HepG2 (cell line): ENCODE measurements around the gene FOXP3. TPM values are rescaled to one million over a fixed set of nuclear protein-coding genes. Genes with fewer than 3 reads are reported as not detected.

Experiments used
- CBFB ChIP-seq: sonication (generic); formaldehyde crosslinking; IDR thresholded peaks from 2 replicates; pipeline ENCODE4 v1.4.0; 2020; ENCODE audit warnings: missing genetic modification reagents
- DPF2 ChIP-seq: sonication (generic); formaldehyde crosslinking; IDR thresholded peaks from 2 replicates; pipeline ENCODE4 v1.4.0; 2020; ENCODE audit warnings: mild to moderate bottlenecking, low read depth, missing genetic modification reagents, borderline replicate concordance
- GABPB1 ChIP-seq: IDR thresholded peaks from 2 replicates; pipeline ENCODE4 v1.6.1; 2016; ENCODE audit warnings: mild to moderate bottlenecking, missing genetic modification reagents, moderate library complexity, missing compliant biosample characterization
- GTF2F1 ChIP-seq: fragments of 150-350 bp; IDR thresholded peaks from 2 replicates; pipeline ENCODE4 v1.6.1; 2014; ENCODE audit warnings: low read length
- HNRNPH1 ChIP-seq: fragments of 200-400 bp; formaldehyde crosslinking; optimal IDR thresholded peaks from 2 replicates; pipeline ENCODE3; 2017; ENCODE audit warnings: mild to moderate bottlenecking, low read depth, low read length
- HOXA3 ChIP-seq: sonication (generic); formaldehyde crosslinking; IDR thresholded peaks from 2 replicates; pipeline ENCODE4 v1.5.0; 2020; ENCODE audit warnings: missing genetic modification reagents
- IRX3 ChIP-seq: sonication (generic); formaldehyde crosslinking; IDR thresholded peaks from 2 replicates; pipeline ENCODE4 v1.8.1; 2023; ENCODE audit warnings: mild to moderate bottlenecking, low read depth, missing genetic modification reagents, borderline replicate concordance
- KAT7 ChIP-seq: IDR thresholded peaks from 2 replicates; pipeline ENCODE4 v1.6.1; 2018; ENCODE audit warnings: borderline replicate concordance, missing compliant biosample characterization
- NCOR1 ChIP-seq: fragments of 200-600 bp; sonication (generic); IDR thresholded peaks from 2 replicates; pipeline ENCODE4 v1.7.0; 2017; ENCODE audit warnings: antibody characterized with exemption, low read length, borderline replicate concordance
- NFE2 ChIP-seq: sonication (generic); formaldehyde crosslinking; IDR thresholded peaks from 2 replicates; pipeline ENCODE4 v1.4.0; 2020; ENCODE audit warnings: missing genetic modification reagents
- NFRKB ChIP-seq: fragments of 450-650 bp; IDR thresholded peaks from 2 replicates; pipeline ENCODE4 v1.6.1; 2017
- NR2C2 ChIP-seq: sonication (generic); formaldehyde crosslinking; IDR thresholded peaks from 2 replicates; pipeline ENCODE4 v1.4.0; 2020; ENCODE audit warnings: missing genetic modification reagents, mild to moderate bottlenecking, moderate library complexity, borderline replicate concordance
- PHF20 ChIP-seq: sonication (generic); formaldehyde crosslinking; IDR thresholded peaks from 2 replicates; pipeline ENCODE4 v1.5.0; 2020; ENCODE audit warnings: mild to moderate bottlenecking, missing genetic modification reagents
- RAD21 ChIP-seq: fragments of 450-650 bp; formaldehyde crosslinking; IDR thresholded peaks from 2 replicates; pipeline ENCODE4 v1.5.0; 2020; ENCODE audit warnings: mild to moderate bottlenecking
- RFXAP ChIP-seq: sonication (generic); formaldehyde crosslinking; IDR thresholded peaks from 2 replicates; pipeline ENCODE4 v1.4.0; 2020; ENCODE audit warnings: missing genetic modification reagents, borderline replicate concordance
- SRSF9 ChIP-seq: fragments of 200-400 bp; formaldehyde crosslinking; IDR thresholded peaks from 2 replicates; pipeline ENCODE4 v1.6.1; 2018; ENCODE audit warnings: borderline replicate concordance, mild to moderate bottlenecking, low read depth, low read length; ENCODE audit not compliant: insufficient read depth, poor library complexity, severe bottlenecking
- U2AF2 ChIP-seq: fragments of 200-400 bp; formaldehyde crosslinking; IDR thresholded peaks from 2 replicates; pipeline ENCODE4 v1.6.1; 2017; ENCODE audit warnings: low read depth, mild to moderate bottlenecking, low read length
- ZC3H13 ChIP-seq: sonication (generic); formaldehyde crosslinking; IDR thresholded peaks from 2 replicates; pipeline ENCODE4 v1.8.1; 2023; ENCODE audit warnings: mild to moderate bottlenecking, missing genetic modification reagents, moderate library complexity
- ZNF350 ChIP-seq: sonication (generic); formaldehyde crosslinking; IDR thresholded peaks from 2 replicates; pipeline ENCODE4 v1.4.0; 2020; ENCODE audit warnings: mild to moderate bottlenecking, low read depth, missing genetic modification reagents, borderline replicate concordance
- ZNF557 ChIP-seq: sonication (generic); formaldehyde crosslinking; IDR thresholded peaks from 2 replicates; pipeline ENCODE4 v1.4.0; 2020; ENCODE audit warnings: missing genetic modification reagents
- ZNF564 ChIP-seq: sonication (generic); formaldehyde crosslinking; IDR thresholded peaks from 2 replicates; pipeline ENCODE4 v1.8.1; 2023; ENCODE audit warnings: mild to moderate bottlenecking, missing genetic modification reagents
- ZNF570 ChIP-seq: sonication (generic); formaldehyde crosslinking; IDR thresholded peaks from 2 replicates; pipeline ENCODE4 v1.4.0; 2020; ENCODE audit warnings: mild to moderate bottlenecking, missing genetic modification reagents, borderline replicate concordance
- ZNF577 ChIP-seq: sonication (generic); formaldehyde crosslinking; IDR thresholded peaks from 2 replicates; pipeline ENCODE4 v1.4.0; 2020; ENCODE audit warnings: mild to moderate bottlenecking, low read depth, missing genetic modification reagents, borderline replicate concordance
- ZNF629 ChIP-seq: sonication (generic); formaldehyde crosslinking; conservative IDR thresholded peaks from 2 replicates; pipeline ENCODE4 v1.5.0; 2020; ENCODE audit warnings: missing genetic modification reagents
- ZSCAN21 ChIP-seq: sonication (generic); formaldehyde crosslinking; IDR thresholded peaks from 2 replicates; pipeline ENCODE4 v1.8.0; 2022; ENCODE audit warnings: mild to moderate bottlenecking, missing genetic modification reagents, moderate library complexity, borderline replicate concordance
- polyA plus RNA-seq, 8 experiments: library from polyadenylated mRNA; depleted of rRNA in 3 of 8; stranded (reverse) in 7 of 8; unstranded in 1 of 8; fragments of >200 nt; fragmentation: Illumina TruSeq in 4 of 8; extraction: Trizol in 4 of 8; gene quantifications; 2 replicates each; pipeline versions ENCODE4 v1.2.1 to v1.2.3, GENCODE V29; 2011 to 2016; ENCODE audit warnings: low read depth in 4 of 8, missing spikeins in 1 of 8, mixed read lengths in 1 of 8; ENCODE audit not compliant: insufficient read depth in 1 of 8
- total RNA-seq, 5 experiments: library from RNA; depleted of rRNA; stranded (reverse); fragments of >200 nt; fragmentation: Illumina TruSeq; extraction: Trizol; gene quantifications; 2 replicates each; pipeline ENCODE4 v1.2.3, GENCODE V29; 2016; ENCODE audit warnings: low read depth in 1 of 5
- TF ChIP-seq, protein P1 (sequence below): IDR thresholded peaks from 2 replicates; pipeline ENCODE4 v1.6.1; 2012; ENCODE audit warnings: inconsistent platforms
- TF ChIP-seq, protein P2 (sequence below): sonication (generic); formaldehyde crosslinking; IDR thresholded peaks from 2 replicates; pipeline ENCODE4 v1.4.0; 2020; ENCODE audit warnings: missing genetic modification reagents
- TF ChIP-seq, protein P3 (sequence below): sonication (generic); formaldehyde crosslinking; IDR thresholded peaks from 2 replicates; pipeline ENCODE4 v1.4.0; 2020; ENCODE audit warnings: missing genetic modification reagents

The FOXP3 gene
- total and polyA plus RNA-seq, 2 of the 13 experiments (the other 11 are each of a cell fraction or from before 2014, with no cell fraction given): 0.04 TPM; not detected in 1

DNA sequence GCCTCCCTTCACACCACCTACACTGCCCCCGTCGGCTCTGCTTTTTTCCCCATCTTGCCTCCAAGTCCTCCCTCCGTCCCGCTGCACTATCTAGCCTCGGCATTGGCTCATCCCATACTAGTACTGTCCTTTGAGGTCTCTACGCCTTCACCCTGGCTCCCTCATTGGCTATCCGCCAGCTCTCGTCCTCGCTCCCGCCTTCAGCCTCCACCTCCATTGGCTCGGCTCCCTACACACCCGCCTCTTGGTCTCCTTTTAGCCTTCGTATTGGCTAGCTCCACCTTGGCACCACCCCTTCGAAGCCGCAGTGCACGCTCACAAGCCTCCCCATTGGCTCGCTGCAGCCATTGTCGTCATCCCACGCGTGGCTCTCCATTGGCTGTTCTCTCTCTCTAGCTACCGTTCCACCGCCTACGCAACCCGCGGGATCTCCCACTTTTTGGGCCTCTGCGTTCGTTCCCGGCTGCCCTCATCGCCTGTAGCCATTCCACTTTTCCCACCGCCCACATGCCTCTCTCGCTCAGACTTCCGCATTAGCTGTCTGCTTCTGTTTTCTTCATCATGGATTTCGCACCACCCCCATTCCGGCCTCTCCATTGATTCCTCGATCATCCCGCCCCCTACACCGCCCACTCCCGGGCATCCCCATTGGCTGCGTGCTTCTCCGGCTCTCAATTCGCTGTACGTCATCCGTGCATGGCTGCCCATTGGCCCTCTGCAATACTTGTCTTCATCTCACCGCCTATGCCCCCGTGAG, 4.7 kb upstream of the FOXP3 start (continued):
- TF ChIP-seq PHF20 (CRISPR knock-in tag): no peak
- no peak for TF ChIP-seq RAD21 (CRISPR knock-in tag)
- no peak for TF ChIP-seq NFRKB
- no peak for TF ChIP-seq ZNF564
- TF ChIP-seq HNRNPH1: no peak
- TF ChIP-seq NR2C2 (CRISPR knock-in tag): no peak
- no peak for TF ChIP-seq CBFB (CRISPR knock-in tag)
- TF ChIP-seq ZNF629 (CRISPR knock-in tag): no peak
- no peak for TF ChIP-seq ZNF557 (CRISPR knock-in tag)
- TF ChIP-seq SRSF9: no peak
- TF ChIP-seq, protein P1, sequence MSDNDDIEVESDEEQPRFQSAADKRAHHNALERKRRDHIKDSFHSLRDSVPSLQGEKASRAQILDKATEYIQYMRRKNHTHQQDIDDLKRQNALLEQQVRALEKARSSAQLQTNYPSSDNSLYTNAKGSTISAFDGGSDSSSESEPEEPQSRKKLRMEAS: peak; percentile 34; the same call in 1 of the 2 replicates
- TF ChIP-seq DPF2 (CRISPR knock-in tag): no peak
- TF ChIP-seq, protein P2, sequence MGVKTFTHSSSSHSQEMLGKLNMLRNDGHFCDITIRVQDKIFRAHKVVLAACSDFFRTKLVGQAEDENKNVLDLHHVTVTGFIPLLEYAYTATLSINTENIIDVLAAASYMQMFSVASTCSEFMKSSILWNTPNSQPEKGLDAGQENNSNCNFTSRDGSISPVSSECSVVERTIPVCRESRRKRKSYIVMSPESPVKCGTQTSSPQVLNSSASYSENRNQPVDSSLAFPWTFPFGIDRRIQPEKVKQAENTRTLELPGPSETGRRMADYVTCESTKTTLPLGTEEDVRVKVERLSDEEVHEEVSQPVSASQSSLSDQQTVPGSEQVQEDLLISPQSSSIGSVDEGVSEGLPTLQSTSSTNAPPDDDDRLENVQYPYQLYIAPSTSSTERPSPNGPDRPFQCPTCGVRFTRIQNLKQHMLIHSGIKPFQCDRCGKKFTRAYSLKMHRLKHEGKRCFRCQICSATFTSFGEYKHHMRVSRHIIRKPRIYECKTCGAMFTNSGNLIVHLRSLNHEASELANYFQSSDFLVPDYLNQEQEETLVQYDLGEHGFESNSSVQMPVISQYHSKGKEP (CRISPR knock-in tag): no peak
- TF ChIP-seq, protein P3, sequence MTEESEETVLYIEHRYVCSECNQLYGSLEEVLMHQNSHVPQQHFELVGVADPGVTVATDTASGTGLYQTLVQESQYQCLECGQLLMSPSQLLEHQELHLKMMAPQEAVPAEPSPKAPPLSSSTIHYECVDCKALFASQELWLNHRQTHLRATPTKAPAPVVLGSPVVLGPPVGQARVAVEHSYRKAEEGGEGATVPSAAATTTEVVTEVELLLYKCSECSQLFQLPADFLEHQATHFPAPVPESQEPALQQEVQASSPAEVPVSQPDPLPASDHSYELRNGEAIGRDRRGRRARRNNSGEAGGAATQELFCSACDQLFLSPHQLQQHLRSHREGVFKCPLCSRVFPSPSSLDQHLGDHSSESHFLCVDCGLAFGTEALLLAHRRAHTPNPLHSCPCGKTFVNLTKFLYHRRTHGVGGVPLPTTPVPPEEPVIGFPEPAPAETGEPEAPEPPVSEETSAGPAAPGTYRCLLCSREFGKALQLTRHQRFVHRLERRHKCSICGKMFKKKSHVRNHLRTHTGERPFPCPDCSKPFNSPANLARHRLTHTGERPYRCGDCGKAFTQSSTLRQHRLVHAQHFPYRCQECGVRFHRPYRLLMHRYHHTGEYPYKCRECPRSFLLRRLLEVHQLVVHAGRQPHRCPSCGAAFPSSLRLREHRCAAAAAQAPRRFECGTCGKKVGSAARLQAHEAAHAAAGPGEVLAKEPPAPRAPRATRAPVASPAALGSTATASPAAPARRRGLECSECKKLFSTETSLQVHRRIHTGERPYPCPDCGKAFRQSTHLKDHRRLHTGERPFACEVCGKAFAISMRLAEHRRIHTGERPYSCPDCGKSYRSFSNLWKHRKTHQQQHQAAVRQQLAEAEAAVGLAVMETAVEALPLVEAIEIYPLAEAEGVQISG (CRISPR knock-in tag): peak; percentile 37; the same call in 1 of the 2 replicates
- TF ChIP-seq ZNF570 (CRISPR knock-in tag): no peak
- TF ChIP-seq GTF2F1: no peak
- TF ChIP-seq IRX3: no peak
- no peak for TF ChIP-seq ZNF577 (CRISPR knock-in tag)
- no peak for TF ChIP-seq ZSCAN21 (CRISPR knock-in tag)
- TF ChIP-seq RFXAP (CRISPR knock-in tag): peak; percentile 26; the same call in 1 of the 2 replicates
- TF ChIP-seq NFE2 (CRISPR knock-in tag): no peak
- TF ChIP-seq NCOR1: peak; percentile 43; the same call in 1 of the 2 replicates
- TF ChIP-seq ZC3H13 (CRISPR knock-in tag): no peak
- TF ChIP-seq GABPB1 (CRISPR knock-in tag): peak; percentile 54; the same call in 1 of the 2 replicates
- TF ChIP-seq KAT7: no peak
- 0 out of 2 replicates have a peak, but pooled peaks have one; percentile 4 for TF ChIP-seq HOXA3 (CRISPR knock-in tag)
- TF ChIP-seq U2AF2: no peak
- TF ChIP-seq ZNF350 (CRISPR knock-in tag): no peak
